H1 (cell line): Measurements from ENCODE around the gene GALNT12. TPM values are rescaled to one million over a fixed set of nuclear protein-coding genes. Genes with fewer than 3 reads are reported as not detected.

ENCODE experiments used
- GABPA ChIP-seq: IDR thresholded peaks from 2 replicates; pipeline ENCODE4 v1.6.1; 2011; ENCODE audit warnings: mild to moderate bottlenecking, low read length, moderate library complexity, borderline replicate concordance; ENCODE audit not compliant: insufficient read depth
- polyA plus RNA-seq, 7 experiments: library from polyadenylated mRNA; depleted of rRNA in 3 of 7; stranded (reverse) in 5 of 7; unstranded in 2 of 7; fragments of >200 nt in 5 of 7; fragments of 200-250 nt in 2 of 7; gene quantifications; 1 replicate in 5 of 7; 2 replicates in 1 of 7; 4 replicates in 1 of 7; pipeline versions ENCODE4 v1.2.1 to v1.2.3, GENCODE V29; 2011 to 2013; ENCODE audit warnings: missing spikeins in 2 of 7, mixed read lengths in 2 of 7
- total RNA-seq: library from RNA; stranded (reverse); fragmentation: NEBNext Ultra II Directional; extraction: Animal tissue kit (Norgen Biotek cat#: 25700); gene quantifications from 2 replicates; pipeline ENCODE4 v1.2.1, GENCODE V29; 2021

Gene GALNT12
- total and polyA plus RNA-seq, 2 of the 8 experiments (the other 6 are each of a cell fraction or from before 2014, with no cell fraction given) = 16.2 to 19.6 TPM

DNA sequence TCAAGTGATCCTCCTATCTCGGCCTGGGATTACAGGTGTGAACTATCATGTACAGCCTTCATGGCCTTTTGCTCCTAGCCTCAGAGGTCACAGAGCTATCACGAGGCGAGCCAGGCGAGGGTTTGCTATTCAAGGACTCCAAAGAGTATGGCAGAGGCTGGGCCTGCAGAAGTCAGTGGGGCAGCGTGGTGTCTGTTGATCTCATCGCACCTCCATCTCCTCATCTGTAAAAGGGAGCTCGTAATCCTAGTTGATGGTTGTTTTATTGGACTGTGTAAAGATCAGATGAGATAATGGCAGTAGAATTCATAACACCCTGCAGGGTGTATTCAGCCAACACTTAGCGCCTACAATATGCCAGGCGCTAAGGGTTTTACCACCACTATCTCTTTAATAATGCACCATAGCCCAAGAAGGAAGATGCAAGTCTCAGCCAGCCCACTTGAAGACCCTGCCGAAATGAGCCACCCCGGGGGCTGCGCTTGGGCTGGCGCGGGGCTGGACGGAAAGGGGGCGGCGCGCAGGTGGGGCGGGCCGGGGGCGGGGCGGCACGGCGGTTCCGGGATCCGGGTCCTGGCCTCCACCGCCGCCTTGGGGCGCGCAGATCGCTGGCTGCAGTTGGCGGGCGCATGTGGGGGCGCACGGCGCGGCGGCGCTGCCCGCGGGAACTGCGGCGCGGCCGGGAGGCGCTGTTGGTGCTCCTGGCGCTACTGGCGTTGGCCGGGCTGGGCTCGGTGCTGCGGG lies at the start of gene GALNT12 (continued):
- TF ChIP-seq GABPA = 0 out of 2 replicates have a peak, but pooled peaks have one; percentile 16
- TF ChIP-seq, all 59 proteins: peak for 9
